B cell (primary cell): Measurements from ENCODE around the gene COA7. TPM values are rescaled to one million over a fixed set of nuclear protein-coding genes. Genes with fewer than 3 reads are reported as not detected.

Source experiments
- ATAC-seq: fragments of 200-7000 bp; cut with Tn5 transposase; one replicate; pipeline ENCODE4 v1.10.0; 2021; ENCODE audit warnings: low read depth, mild to moderate bottlenecking, moderate number of reproducible peaks, moderate library complexity
- CTCF ChIA-PET: fragments of 350-600 bp; sonication (Branson Sonifier 250); formaldehyde crosslinking; loops from one replicate; lab custom pipeline; 2021; ENCODE audit warnings: antibody characterized with exemption, inconsistent platforms; lab: Charles Lee
- POLR2A ChIA-PET: fragments of 350-600 bp; sonication (Branson Sonifier 250); formaldehyde crosslinking; loops from one replicate; lab custom pipeline; 2021; ENCODE audit warnings: antibody characterized with exemption; lab: Charles Lee
- DNase-seq: peaks from one replicate; pipeline ENCODE4 v3.0.0; 2013
- H2AFZ ChIP-seq: 2 replicates; pipeline ENCODE4 v1.6.1; 2012; ENCODE audit warnings: mild to moderate bottlenecking, low read depth, low read length; ENCODE audit not compliant: insufficient read depth, poor library complexity, severe bottlenecking
- H3K27ac ChIP-seq, 2 donors: 1 replicate in 1 of 2; 2 replicates in 1 of 2; pipeline ENCODE4 v1.5.1; 2012 to 2013; ENCODE audit warnings: low read length in 2 of 2, mild to moderate bottlenecking in 2 of 2, moderate library complexity in 1 of 2
- H3K27me3 ChIP-seq, 4 experiments: fragments of 200-600 bp in 1 of 4; sonication (generic) in 1 of 4; replicated peaks in 1 of 4; 1 replicate in 2 of 4; 2 replicates in 2 of 4; pipeline versions ENCODE4 v1.6.1 to v1.7.0; 2013 to 2016; ENCODE audit warnings: low read length in 3 of 4, mild to moderate bottlenecking in 2 of 4, mixed read lengths in 1 of 4, moderate library complexity in 1 of 4; ENCODE audit not compliant: insufficient read depth in 4 of 4, control insufficient read depth in 3 of 4; ENCODE audit errors: control extremely low read depth in 1 of 4
- H3K36me3 ChIP-seq, 2 experiments: replicated peaks in 1 of 2; 1 replicate in 1 of 2; 2 replicates in 1 of 2; pipeline versions ENCODE4 v1.6.1 to v1.7.1; 2013; ENCODE audit warnings: low read length in 1 of 2; ENCODE audit not compliant: insufficient read depth in 2 of 2, control insufficient read depth in 1 of 2; ENCODE audit errors: control extremely low read depth in 1 of 2, extremely low read depth in 1 of 2
- H3K4me1 ChIP-seq, 2 donors: fragments of 200-600 bp in 1 of 2; sonication (generic) in 1 of 2; 1 replicate in 1 of 2; 2 replicates in 1 of 2; pipeline versions ENCODE4 v1.5.1 to v1.6.1; 2013 to 2017; ENCODE audit warnings: low read length in 2 of 2; ENCODE audit not compliant: control insufficient read depth in 2 of 2, insufficient read depth in 2 of 2
- H3K4me2 ChIP-seq: replicated peaks from 2 replicates; pipeline ENCODE3; 2012; ENCODE audit warnings: mild to moderate bottlenecking, low read depth, low read length; ENCODE audit not compliant: poor library complexity, severe bottlenecking
- H3K4me3 ChIP-seq, 5 experiments: fragments of 200-600 bp in 1 of 5; sonication (generic) in 1 of 5; 1 replicate in 3 of 5; 2 replicates in 2 of 5; pipeline versions ENCODE4 v1.5.1 to v1.7.0; 2011 to 2016; ENCODE audit warnings: low read length in 4 of 5, mild to moderate bottlenecking in 4 of 5, low read depth in 2 of 5, control low read depth in 1 of 5, moderate library complexity in 1 of 5; ENCODE audit not compliant: insufficient read depth in 1 of 5; ENCODE audit errors: control extremely low read depth in 1 of 5, extremely low read depth in 1 of 5
- H3K79me2 ChIP-seq: fragments of 200-600 bp; sonication (generic); one replicate; pipeline ENCODE4 v1.6.0; 2016; ENCODE audit warnings: low read length; ENCODE audit not compliant: control insufficient read depth, insufficient read depth
- H3K9ac ChIP-seq: fragments of 200-600 bp; sonication (generic); 2 replicates; pipeline ENCODE4 v1.6.1; 2017; ENCODE audit warnings: mild to moderate bottlenecking, low read length, moderate library complexity
- H3K9me3 ChIP-seq, 3 donors: one replicate each; pipeline versions ENCODE4 v1.6.1 to v1.7.1; 2013; ENCODE audit warnings: low read length in 2 of 3; ENCODE audit not compliant: control insufficient read depth in 2 of 3, insufficient read depth in 1 of 3; ENCODE audit errors: control extremely low read depth in 1 of 3
- H4K20me1 ChIP-seq: 2 replicates; pipeline ENCODE4 v1.6.0; 2012; ENCODE audit warnings: mild to moderate bottlenecking, low read length; ENCODE audit not compliant: insufficient read depth, control insufficient read depth, poor library complexity, severe bottlenecking
- H3K27ac Mint-ChIP-seq: one replicate; pipeline ENCODE4 v1.8.0; 2021; ENCODE audit warnings: mixed read lengths
- H3K27me3 Mint-ChIP-seq: one replicate; pipeline ENCODE4 v1.8.0; 2021; ENCODE audit warnings: mixed read lengths
- H3K4me1 Mint-ChIP-seq: one replicate; pipeline ENCODE4 v1.8.0; 2021; ENCODE audit warnings: mixed read lengths
- H3K4me3 Mint-ChIP-seq: one replicate; pipeline ENCODE4 v1.8.0; 2021; ENCODE audit warnings: mixed read lengths
- H3K9me3 Mint-ChIP-seq: one replicate; pipeline ENCODE4 v1.8.0; 2022; ENCODE audit warnings: mixed read lengths; ENCODE audit not compliant: insufficient read depth
- CTCF ChIP-seq: fragments of 200-600 bp; IDR thresholded peaks from one replicate; pipeline ENCODE4 v1.8.0; 2022; ENCODE audit warnings: antibody characterized with exemption, mild to moderate bottlenecking
- EZH2 ChIP-seq: IDR thresholded peaks from 2 replicates; pipeline ENCODE4 v1.6.1; 2012; ENCODE audit warnings: borderline replicate concordance, low read depth, mild to moderate bottlenecking, moderate library complexity, low read length; ENCODE audit not compliant: insufficient read depth, poor library complexity, severe bottlenecking
- WGBS: methylation state at CpG from one replicate; pipeline ENCODE4 v1.1.5; 2013; ENCODE audit warnings: missing lambda C conversion rate; ENCODE audit not compliant: insufficient coverage; 5-methylcytosine and 5-hydroxymethylcytosine counted together
- intact Hi-C: fragments of 100-400 bp; cut with micrococcal nuclease; formaldehyde crosslinking; loops from one replicate; pipeline ENCODE4 v1.10.0; 2022
- polyA plus RNA-seq: library from polyadenylated mRNA; depleted of rRNA; stranded (reverse); fragments of >200 nt; gene quantifications from 2 replicates; pipeline ENCODE4 v1.2.3, GENCODE V29; 2012
- total RNA-seq, 2 donors: library from RNA; stranded (reverse); fragments of 120-200 nt in 1 of 2; gene quantifications; 1 replicate in 1 of 2; 2 replicates in 1 of 2; pipeline versions ENCODE4 v1.2.3 to v1.2.4, GENCODE V29; 2013 to 2022

The COA7 gene
- total and polyA plus RNA-seq, 2 donors (not counting 1 experiment from before 2014, with no cell fraction given), result 1.3 to 11.3 TPM

GRCh38 chr1:52681136-52681535 is 17.0 kb downstream of the COA7 start:
- no peak for DNase-seq
- no peak for ATAC-seq
- Histone ChIP-seq H3K36me3 (peaks cover 4 to 24% of the 10 kb centered on the region in 2 experiments), H3K27ac (no peak overlapping the region), H3K27me3 (no peaks in the 10 kb centered on the region), H3K4me2 (no peak overlapping the region), H2AFZ (no peak overlapping the region), H3K79me2 (no peaks in the 10 kb centered on the region), H3K9ac (no peak overlapping the region), H3K4me1 (peaks cover 11% of the 10 kb centered on the region in 2 donors), H3K4me3 (no peak overlapping the region), H3K9me3 (peaks cover 0 to 3% (median 0%) of the 10 kb centered on the region in 3 donors), H4K20me1 (no peaks in the 10 kb centered on the region)
- intact Hi-C loops, result no loop called here
- WGBS, result 80% methylated on average over 1 of the region's 4 CpGs
- ChIA-PET POLR2A (no interaction called here), CTCF (no interaction called here)
- H3K9me3 Mint-ChIP-seq, result no peaks in the 10 kb centered on the region
- H3K27me3 Mint-ChIP-seq, result no peaks in the 10 kb centered on the region
- H3K4me1 Mint-ChIP-seq, result peaks cover 14% of the 10 kb centered on the region
- H3K4me3 Mint-ChIP-seq, result no peak overlapping the region
- no peak for TF ChIP-seq CTCF
- no peak for TF ChIP-seq EZH2
- H3K27ac Mint-ChIP-seq, result no peak overlapping the region

GRCh38 chr1:52680353-52680752 is 17.8 kb downstream of the COA7 start:
- no peaks in the 10 kb centered on the region for H3K27me3 Mint-ChIP-seq
- ATAC-seq (no peak), DNase-seq (no peak)
- H3K79me2 ChIP-seq, result no peaks in the 10 kb centered on the region
- intact Hi-C loops, result no loop called here
- ChIA-PET POLR2A (no interaction called here), CTCF (no interaction called here)
- no peak overlapping the region for H2AFZ ChIP-seq
- H4K20me1 ChIP-seq, result no peaks in the 10 kb centered on the region
- no peaks in the 10 kb centered on the region for H3K27me3 ChIP-seq
- TF ChIP-seq CTCF (no peak), EZH2 (no peak)
- no peak overlapping the region for H3K9ac ChIP-seq
- H3K9me3 Mint-ChIP-seq, result no peaks in the 10 kb centered on the region
- H3K4me1 ChIP-seq, result peaks cover 3 to 4% of the 10 kb centered on the region in 2 donors
- peaks cover 10% of the 10 kb centered on the region for H3K4me1 Mint-ChIP-seq
- 92% methylated on average over 3 of the region's 3 CpGs for WGBS
- H3K27ac ChIP-seq, result no peak overlapping the region
- no peak overlapping the region for H3K4me2 ChIP-seq
- no peak overlapping the region for H3K4me3 Mint-ChIP-seq
- H3K9me3 ChIP-seq, result peaks cover 0 to 3% (median 0%) of the 10 kb centered on the region in 3 donors
- H3K36me3 ChIP-seq, result peaks cover 4 to 29% of the 10 kb centered on the region in 2 experiments
- H3K27ac Mint-ChIP-seq, result no peak overlapping the region
- no peak overlapping the region for H3K4me3 ChIP-seq
